Measurements from ENCODE around the gene CINP. TPM values are rescaled to one million over a fixed set of nuclear protein-coding genes. Genes with fewer than 3 reads are reported as not detected.

The CINP gene
- total RNA-seq, 1 experiment from 2014 or later, result 38.3 TPM

DNA sequence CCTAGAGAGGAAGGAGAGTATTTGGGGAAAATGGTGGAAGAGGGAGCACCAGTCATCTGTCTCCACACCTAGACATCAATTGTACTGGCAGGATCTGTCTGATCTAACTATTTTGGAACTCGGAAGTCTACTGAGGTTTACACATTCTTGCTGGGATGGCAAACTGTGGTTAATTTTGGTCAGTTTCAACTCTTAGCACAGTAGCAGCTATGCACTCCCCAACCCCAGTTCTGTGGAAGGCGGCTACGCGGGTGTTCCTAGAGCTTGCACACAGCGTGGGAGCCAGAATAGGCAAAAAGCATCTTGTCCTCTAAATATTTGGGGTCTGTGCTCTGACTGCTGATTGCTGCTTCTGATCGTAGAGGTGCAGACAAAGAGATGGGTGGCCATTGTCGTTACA is 33.8 kb upstream of the CINP start:
- H3K36me3 Mint-ChIP-seq (ENCODE audit: insufficient read depth, unreplicated experiment), result peaks cover 5% of the 10 kb centered on the region

DNA sequence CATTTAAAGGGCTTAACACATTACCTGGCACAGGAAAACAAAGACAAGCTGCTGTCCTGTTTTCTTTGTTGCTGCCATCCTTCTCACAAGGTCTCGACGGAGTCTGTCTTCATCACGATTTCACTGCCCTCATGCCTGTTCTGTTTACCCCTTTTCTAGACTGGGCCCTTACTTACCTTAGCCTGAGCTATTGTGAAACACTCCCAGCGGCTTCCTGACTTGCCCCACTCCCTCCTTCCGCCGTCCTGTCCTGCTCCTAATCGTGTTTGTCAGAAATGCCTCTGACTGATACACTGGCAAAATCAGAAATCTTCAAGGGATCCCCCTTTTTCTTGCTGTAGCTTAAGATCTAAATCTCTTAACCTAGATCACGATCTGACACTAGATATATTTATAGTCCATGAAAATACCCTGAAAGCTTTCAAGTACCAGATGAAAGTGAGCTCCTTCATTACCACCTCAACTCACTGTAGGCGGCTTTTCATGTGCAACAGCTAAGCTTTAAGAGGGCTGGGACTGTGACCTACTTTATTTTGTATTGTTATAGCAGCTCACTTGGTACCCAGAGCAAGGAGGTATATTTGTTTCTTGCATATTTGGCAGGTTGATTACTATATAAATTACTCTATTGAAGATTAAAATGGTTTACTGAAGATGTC is 32.2 kb upstream of the CINP start:
- H3K36me3 Mint-ChIP-seq (ENCODE audit: insufficient read depth, unreplicated experiment), result no peaks in the 10 kb centered on the region
- no peaks in the 10 kb centered on the region for H3K9me3 Mint-ChIP-seq (ENCODE audit: low read depth, unreplicated experiment)
- H3K4me1 Mint-ChIP-seq (ENCODE audit: low read depth, unreplicated experiment), result peaks cover 10% of the 10 kb centered on the region
- TF ChIP-seq, protein P1, sequence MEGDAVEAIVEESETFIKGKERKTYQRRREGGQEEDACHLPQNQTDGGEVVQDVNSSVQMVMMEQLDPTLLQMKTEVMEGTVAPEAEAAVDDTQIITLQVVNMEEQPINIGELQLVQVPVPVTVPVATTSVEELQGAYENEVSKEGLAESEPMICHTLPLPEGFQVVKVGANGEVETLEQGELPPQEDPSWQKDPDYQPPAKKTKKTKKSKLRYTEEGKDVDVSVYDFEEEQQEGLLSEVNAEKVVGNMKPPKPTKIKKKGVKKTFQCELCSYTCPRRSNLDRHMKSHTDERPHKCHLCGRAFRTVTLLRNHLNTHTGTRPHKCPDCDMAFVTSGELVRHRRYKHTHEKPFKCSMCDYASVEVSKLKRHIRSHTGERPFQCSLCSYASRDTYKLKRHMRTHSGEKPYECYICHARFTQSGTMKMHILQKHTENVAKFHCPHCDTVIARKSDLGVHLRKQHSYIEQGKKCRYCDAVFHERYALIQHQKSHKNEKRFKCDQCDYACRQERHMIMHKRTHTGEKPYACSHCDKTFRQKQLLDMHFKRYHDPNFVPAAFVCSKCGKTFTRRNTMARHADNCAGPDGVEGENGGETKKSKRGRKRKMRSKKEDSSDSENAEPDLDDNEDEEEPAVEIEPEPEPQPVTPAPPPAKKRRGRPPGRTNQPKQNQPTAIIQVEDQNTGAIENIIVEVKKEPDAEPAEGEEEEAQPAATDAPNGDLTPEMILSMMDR (IDR thresholded peaks at IDR 0.05; ENCODE audit: unreplicated experiment), result no peak
- intact Hi-C loops (cut with micrococcal nuclease; ENCODE audit: unreplicated experiment), result loop anchor here (5.0 kb wide), 1 partner anchor 503 kb away; no protein-coding TSS in a partner anchor
- CTCF ChIA-PET, result no interaction called here
- DNase-seq, result no peak
- no peak overlapping the region for H3K4me3 Mint-ChIP-seq (ENCODE audit: low read depth, unreplicated experiment)
- no TSS peak for BruUV-seq (replicated peaks)
- H3K27ac Mint-ChIP-seq (ENCODE audit: unreplicated experiment), result no peak overlapping the region
- H3K27me3 Mint-ChIP-seq (ENCODE audit: unreplicated experiment), result no peaks in the 10 kb centered on the region

More for the DNA sequence above, 33.8 kb upstream of the CINP start:
- Mint-ChIP-seq H3K27me3 (ENCODE audit: unreplicated experiment) (no peaks in the 10 kb centered on the region), H3K4me1 (ENCODE audit: low read depth, unreplicated experiment) (no peaks in the 10 kb centered on the region), H3K4me3 (ENCODE audit: low read depth, unreplicated experiment) (no peak overlapping the region), H3K9me3 (ENCODE audit: low read depth, unreplicated experiment) (no peaks in the 10 kb centered on the region), H3K27ac (ENCODE audit: unreplicated experiment) (no peak overlapping the region)
- DNase-seq, result no peak
- CTCF ChIA-PET, result no interaction called here
- BruUV-seq (replicated peaks), result no TSS peak
- intact Hi-C loops (cut with micrococcal nuclease; ENCODE audit: unreplicated experiment), result no loop called here
- TF ChIP-seq, protein P1 (IDR thresholded peaks at IDR 0.05; ENCODE audit: unreplicated experiment), result no peak

DNA sequence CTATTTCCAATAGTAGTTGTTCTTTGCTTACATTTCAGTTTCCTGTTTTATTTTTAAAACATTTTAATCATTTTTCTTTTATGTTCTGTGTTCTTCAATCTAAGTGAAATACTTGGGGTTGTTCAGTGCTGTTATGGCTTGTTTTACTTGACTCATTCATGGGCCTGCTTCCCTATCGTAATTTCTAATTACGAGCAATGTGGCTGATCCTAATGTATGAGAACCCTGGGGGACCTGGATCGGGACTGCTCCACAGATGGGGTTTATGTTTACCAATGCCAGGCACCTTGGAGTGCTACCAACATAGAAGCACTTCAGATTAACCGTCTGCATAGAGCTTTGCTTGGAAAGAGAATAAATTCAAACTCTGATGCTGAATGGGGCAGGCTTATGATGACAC is 29.8 kb upstream of the CINP start:
- TF ChIP-seq, protein P1 (IDR thresholded peaks at IDR 0.05; ENCODE audit: unreplicated experiment), result no peak
- no peaks in the 10 kb centered on the region for H3K36me3 Mint-ChIP-seq (ENCODE audit: insufficient read depth, unreplicated experiment)
- H3K27me3 Mint-ChIP-seq (ENCODE audit: unreplicated experiment), result no peaks in the 10 kb centered on the region
- no peaks in the 10 kb centered on the region for H3K9me3 Mint-ChIP-seq (ENCODE audit: low read depth, unreplicated experiment)
- no peak overlapping the region for H3K4me3 Mint-ChIP-seq (ENCODE audit: low read depth, unreplicated experiment)
- H3K4me1 Mint-ChIP-seq (ENCODE audit: low read depth, unreplicated experiment), result peaks cover 18% of the 10 kb centered on the region
- intact Hi-C loops (cut with micrococcal nuclease; ENCODE audit: unreplicated experiment), result loop anchor here (5.0 kb wide), 1 partner anchor 500 kb away; no protein-coding TSS in a partner anchor
- H3K27ac Mint-ChIP-seq (ENCODE audit: unreplicated experiment), result peak overlapping the region; percentile 58
- CTCF ChIA-PET, result interaction anchor here (1.3 kb wide), 1 partner anchor 24 kb away, joined by 4 read pairs; no protein-coding TSS in a partner anchor
- DNase-seq, result no peak
- BruUV-seq (replicated peaks), result no TSS peak

DNA sequence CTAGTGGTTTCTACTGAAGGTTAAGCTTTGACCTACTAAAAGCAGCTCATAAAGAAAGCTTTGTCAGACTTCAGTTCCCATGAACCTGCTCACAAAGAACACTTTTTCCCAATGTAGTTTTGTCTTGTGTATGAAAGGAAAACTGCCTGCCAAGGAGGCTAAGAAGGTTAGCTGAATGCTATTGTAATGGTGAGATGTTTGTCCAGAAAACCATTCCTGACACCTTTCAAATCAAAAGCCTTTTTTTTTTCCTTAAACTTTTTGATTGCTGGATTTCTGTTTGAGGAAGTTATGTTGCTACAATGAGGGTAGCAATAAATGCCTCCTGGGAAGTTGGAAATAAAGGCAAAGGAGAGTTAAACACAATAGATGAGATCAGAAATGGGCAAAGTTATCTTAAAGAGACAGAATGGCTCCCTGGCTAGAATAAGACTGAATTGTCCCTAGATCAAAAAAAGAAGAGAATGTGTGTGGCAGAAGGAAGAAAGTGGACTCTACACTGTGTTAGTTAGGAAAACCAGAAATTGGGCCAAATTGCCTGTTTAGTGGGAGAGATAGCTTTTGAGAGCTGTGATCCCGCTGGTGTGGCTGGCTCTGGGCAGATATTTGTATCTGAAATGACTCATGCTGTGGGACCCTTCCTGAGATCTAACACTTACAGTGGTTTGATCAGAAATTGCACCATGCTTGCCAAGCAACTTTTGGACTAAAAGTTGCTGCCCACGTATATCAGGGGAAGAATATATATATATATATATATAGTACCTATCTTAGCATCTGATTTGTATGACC is 27.6 kb upstream of the CINP start:
- Mint-ChIP-seq H3K4me3 (ENCODE audit: low read depth, unreplicated experiment) (peak overlapping the region; percentile 11), H3K27ac (ENCODE audit: unreplicated experiment) (peak overlapping the region; percentile 93), H3K36me3 (ENCODE audit: insufficient read depth, unreplicated experiment) (no peaks in the 10 kb centered on the region), H3K4me1 (ENCODE audit: low read depth, unreplicated experiment) (peaks cover 18% of the 10 kb centered on the region), H3K9me3 (ENCODE audit: low read depth, unreplicated experiment) (no peaks in the 10 kb centered on the region), H3K27me3 (ENCODE audit: unreplicated experiment) (no peaks in the 10 kb centered on the region)
- TF ChIP-seq, protein P1 (IDR thresholded peaks at IDR 0.05; ENCODE audit: unreplicated experiment), result no peak
- DNase-seq, result peak; percentile 28
- no TSS peak for BruUV-seq (replicated peaks)
- intact Hi-C loops (cut with micrococcal nuclease; ENCODE audit: unreplicated experiment), result loop anchor here (5.0 kb wide), 1 partner anchor 498 kb away; no protein-coding TSS in a partner anchor
- CTCF ChIA-PET, result interaction anchor here (0.5 to 1.8 kb wide), 5 partner anchors 22 to 86 kb away, joined by 3 to 6 read pairs (median 4); partner anchors contain the start of genes CINP and TECPR2
